K562 (cell line): ENCODE measurements around the gene ZNF407. TPM values are rescaled to one million over a fixed set of nuclear protein-coding genes. Genes with fewer than 3 reads are reported as not detected.

Experiments used
- BHLHE40 ChIP-seq: IDR thresholded peaks from 2 replicates; pipeline ENCODE4 v1.6.1; 2011; ENCODE audit warnings: low read length, improper control_type of control experiment
- DIDO1 ChIP-seq: fragments of 450-650 bp; IDR thresholded peaks from 2 replicates; pipeline ENCODE4 v1.6.1; 2016; ENCODE audit warnings: low read depth, missing biosample characterization, missing genetic modification characterization
- HBP1 ChIP-seq: fragments of 450-650 bp; formaldehyde crosslinking; IDR thresholded peaks from 2 replicates; pipeline ENCODE4 v1.4.0; 2022; ENCODE audit warnings: missing genetic modification characterization
- HIVEP1 ChIP-seq: fragments of 250-450 bp; sonication (Bioruptor Pico); IDR thresholded peaks from 2 replicates; pipeline ENCODE4 v1.4.0; 2020; ENCODE audit warnings: mild to moderate bottlenecking
- NFE2L1 ChIP-seq: fragments of 450-650 bp; IDR thresholded peaks from 2 replicates; pipeline ENCODE4 v1.6.1; 2016; ENCODE audit warnings: missing genetic modification characterization, low read depth, mild to moderate bottlenecking, missing compliant biosample characterization, moderate library complexity, borderline replicate concordance
- PHF21A ChIP-seq: fragments of 450-650 bp; IDR thresholded peaks from 2 replicates; pipeline ENCODE4 v1.6.1; 2017; ENCODE audit warnings: low read depth, borderline replicate concordance
- ZNF165 ChIP-seq: fragments of 250-450 bp; sonication (Bioruptor Pico); IDR thresholded peaks from 2 replicates; pipeline ENCODE4 v1.4.0; 2020; ENCODE audit warnings: borderline replicate concordance
- ZNF280B ChIP-seq: fragments of 250-450 bp; sonication (Bioruptor Pico); IDR thresholded peaks from 2 replicates; pipeline ENCODE4 v1.5.1; 2021; ENCODE audit warnings: mild to moderate bottlenecking
- ZNF282 ChIP-seq: sonication (generic); formaldehyde crosslinking; IDR thresholded peaks from 2 replicates; pipeline ENCODE4 v1.8.1; 2023; ENCODE audit warnings: missing genetic modification reagents
- ZNF318 ChIP-seq, 2 experiments: fragments of 450-650 bp; IDR thresholded peaks; 2 replicates each; pipeline ENCODE4 v1.6.1; 2016; ENCODE audit warnings: mild to moderate bottlenecking in 2 of 2, borderline replicate concordance in 1 of 2, low read depth in 1 of 2, moderate library complexity in 1 of 2
- ZNF551 ChIP-seq: fragments of 250-450 bp; sonication (Bioruptor Pico); IDR thresholded peaks from 2 replicates; pipeline ENCODE4 v1.5.0; 2021; ENCODE audit warnings: mild to moderate bottlenecking, moderate library complexity
- polyA plus RNA-seq, 8 experiments: library from polyadenylated mRNA; depleted of rRNA in 4 of 8; stranded (reverse) in 5 of 8; unstranded in 3 of 8; fragments of >200 nt; fragmentation: Nextera tagmentation in 2 of 8; fragmentation: Illumina TruSeq in 1 of 8; extraction: Ambion mirVana in 2 of 8; extraction: Trizol in 1 of 8; gene quantifications; 2 replicates each; pipeline versions ENCODE4 v1.2.1 to v1.2.3, GENCODE V29; 2011 to 2014; ENCODE audit warnings: inconsistent platforms in 1 of 8, missing spikeins in 1 of 8
- total RNA-seq, 7 experiments: library from RNA; depleted of rRNA in 6 of 7; stranded (reverse); fragments of >200 nt in 6 of 7; fragmentation: Illumina TruSeq in 2 of 7; extraction: Trizol in 2 of 7; gene quantifications; 2 replicates each; pipeline versions ENCODE4 v1.2.1 to v1.2.3, GENCODE V29; 2011 to 2021; ENCODE audit warnings: low replicate concordance in 1 of 7

Gene ZNF407
- total and polyA plus RNA-seq, 9 of the 15 experiments (the other 6 are each of a cell fraction or from before 2014, with no cell fraction given) = 0.21 to 5.4 (median 2.3) TPM

- TF ChIP-seq ZNF551 (CRISPR knock-in tag) = no peak
- no peak for TF ChIP-seq ZNF165
- TF ChIP-seq PHF21A = no peak
- TF ChIP-seq HIVEP1 = no peak
- TF ChIP-seq DIDO1 (tag) = no peak
- TF ChIP-seq ZNF282 (CRISPR knock-in tag) = no peak
- TF ChIP-seq NFE2L1 (tag) = no peak
- TF ChIP-seq ZNF280B (CRISPR knock-in tag) = no peak
- TF ChIP-seq HBP1 = no peak
- no peak for TF ChIP-seq BHLHE40
- TF ChIP-seq ZNF318 (IDR thresholded peaks at IDR 0.05; ENCODE audit: borderline replicate concordance in 1 of 2, low read depth in 1 of 2) = no peak
Measured at GRCh38 chr18:74683573-74683972, 85.9 kb downstream of the ZNF407 start (continued).
